ENCODE results near the gene SLCO2A1.
"Not testable (repeated sequence)": the region's sequence is repeated elsewhere in the genome, so short reads cannot be mapped to it uniquely, and the experiment has no call there.

Gene SLCO2A1

GRCh38 chr3:134072881-134073582 is 43.3 kb upstream of the SLCO2A1 start:
- H3K27ac ChIP-seq (ENCODE audit: low read length), result no peak overlapping the region
- no peaks in the 10 kb centered on the region for H3K4me1 ChIP-seq (ENCODE audit: control insufficient read depth, insufficient read depth, low read length)
- H3K27me3 ChIP-seq (ENCODE audit: control insufficient read depth, insufficient read depth, low read length), result no peaks in the 10 kb centered on the region
- H3K36me3 ChIP-seq (ENCODE audit: control insufficient read depth, insufficient read depth, low read length), result no peaks in the 10 kb centered on the region
- WGBS (ENCODE audit: insufficient coverage, insufficient read length), result no CpG with 5 or more reads among the region's 15 CpGs
- H3K9me3 ChIP-seq (ENCODE audit: control insufficient read depth, insufficient read depth, low read length), result no peaks in the 10 kb centered on the region
- no peak for DNase-seq (ENCODE audit: low read depth, low spot score)
- H3K4me3 ChIP-seq (ENCODE audit: low read length), result no peak overlapping the region

GRCh38 chr3:134070281-134070680 is 40.6 kb upstream of the SLCO2A1 start:
- H3K4me3 ChIP-seq (ENCODE audit: low read length); DNase-seq (ENCODE audit: low read depth, low spot score); H3K36me3 ChIP-seq (ENCODE audit: control insufficient read depth, insufficient read depth, low read length); H3K4me1 ChIP-seq (ENCODE audit: control insufficient read depth, insufficient read depth, low read length); H3K9me3 ChIP-seq (ENCODE audit: control insufficient read depth, insufficient read depth, low read length); H3K27me3 ChIP-seq (ENCODE audit: control insufficient read depth, insufficient read depth, low read length); H3K27ac ChIP-seq (ENCODE audit: low read length): not testable (repeated sequence)
- WGBS (ENCODE audit: insufficient coverage, insufficient read length), result no CpG with 5 or more reads among the region's 25 CpGs

GRCh38 chr3:134068429-134068828 is 38.7 kb upstream of the SLCO2A1 start:
- WGBS (ENCODE audit: insufficient coverage, insufficient read length), result no CpG with 5 or more reads among the region's 7 CpGs
- H3K9me3 ChIP-seq (ENCODE audit: control insufficient read depth, insufficient read depth, low read length), result no peaks in the 10 kb centered on the region
- no peaks in the 10 kb centered on the region for H3K27me3 ChIP-seq (ENCODE audit: control insufficient read depth, insufficient read depth, low read length)
- no peak overlapping the region for H3K27ac ChIP-seq (ENCODE audit: low read length)
- H3K4me1 ChIP-seq (ENCODE audit: control insufficient read depth, insufficient read depth, low read length), result no peaks in the 10 kb centered on the region
- no peak overlapping the region for H3K4me3 ChIP-seq (ENCODE audit: low read length)
- H3K36me3 ChIP-seq (ENCODE audit: control insufficient read depth, insufficient read depth, low read length), result no peaks in the 10 kb centered on the region
- DNase-seq (ENCODE audit: low read depth, low spot score), result no peak

GRCh38 chr3:134067531-134068161 is 37.9 kb upstream of the SLCO2A1 start:
- no peak for DNase-seq (ENCODE audit: low read depth, low spot score)
- Histone ChIP-seq H3K27ac (ENCODE audit: low read length) (no peak overlapping the region), H3K36me3 (ENCODE audit: control insufficient read depth, insufficient read depth, low read length) (no peaks in the 10 kb centered on the region), H3K4me3 (ENCODE audit: low read length) (no peak overlapping the region), H3K27me3 (ENCODE audit: control insufficient read depth, insufficient read depth, low read length) (no peaks in the 10 kb centered on the region), H3K9me3 (ENCODE audit: control insufficient read depth, insufficient read depth, low read length) (no peaks in the 10 kb centered on the region), H3K4me1 (ENCODE audit: control insufficient read depth, insufficient read depth, low read length) (no peaks in the 10 kb centered on the region)
- no CpG with 5 or more reads among the region's 14 CpGs for WGBS (ENCODE audit: insufficient coverage, insufficient read length)

GRCh38 chr3:134066651-134067530 is 37.2 kb upstream of the SLCO2A1 start:
- Histone ChIP-seq H3K9me3 (ENCODE audit: control insufficient read depth, insufficient read depth, low read length) (no peaks in the 10 kb centered on the region), H3K4me1 (ENCODE audit: control insufficient read depth, insufficient read depth, low read length) (no peaks in the 10 kb centered on the region), H3K4me3 (ENCODE audit: low read length) (no peak overlapping the region), H3K27me3 (ENCODE audit: control insufficient read depth, insufficient read depth, low read length) (no peaks in the 10 kb centered on the region), H3K36me3 (ENCODE audit: control insufficient read depth, insufficient read depth, low read length) (no peaks in the 10 kb centered on the region), H3K27ac (ENCODE audit: low read length) (no peak overlapping the region)
- DNase-seq (ENCODE audit: low read depth, low spot score), result no peak
- no CpG with 5 or more reads among the region's 8 CpGs for WGBS (ENCODE audit: insufficient coverage, insufficient read length)

- Histone ChIP-seq H3K27me3 (ENCODE audit: control insufficient read depth, insufficient read depth, low read length) (no peaks in the 10 kb centered on the region), H3K4me1 (ENCODE audit: control insufficient read depth, insufficient read depth, low read length) (no peaks in the 10 kb centered on the region), H3K4me3 (ENCODE audit: low read length) (no peak overlapping the region), H3K36me3 (ENCODE audit: control insufficient read depth, insufficient read depth, low read length) (no peaks in the 10 kb centered on the region), H3K9me3 (ENCODE audit: control insufficient read depth, insufficient read depth, low read length) (no peaks in the 10 kb centered on the region), H3K27ac (ENCODE audit: low read length) (no peak overlapping the region)
- WGBS (ENCODE audit: insufficient coverage, insufficient read length), result no CpG with 5 or more reads among the region's 7 CpGs
- DNase-seq (ENCODE audit: low read depth, low spot score), result no peak
These were observed 36.4 kb upstream of the SLCO2A1 start for GRCh38 chr3:134066158-134066541.

GRCh38 chr3:134065252-134066157 is 35.8 kb upstream of the SLCO2A1 start:
- Histone ChIP-seq H3K4me3 (ENCODE audit: low read length) (no peak overlapping the region), H3K27me3 (ENCODE audit: control insufficient read depth, insufficient read depth, low read length) (no peaks in the 10 kb centered on the region), H3K36me3 (ENCODE audit: control insufficient read depth, insufficient read depth, low read length) (no peaks in the 10 kb centered on the region), H3K4me1 (ENCODE audit: control insufficient read depth, insufficient read depth, low read length) (no peaks in the 10 kb centered on the region), H3K27ac (ENCODE audit: low read length) (no peak overlapping the region), H3K9me3 (ENCODE audit: control insufficient read depth, insufficient read depth, low read length) (no peaks in the 10 kb centered on the region)
- WGBS (ENCODE audit: insufficient coverage, insufficient read length), result no CpG with 5 or more reads among the region's 9 CpGs
- no peak for DNase-seq (ENCODE audit: low read depth, low spot score)

GRCh38 chr3:134064081-134064480 is 34.4 kb upstream of the SLCO2A1 start:
- Histone ChIP-seq H3K9me3 (ENCODE audit: control insufficient read depth, insufficient read depth, low read length) (no peaks in the 10 kb centered on the region), H3K27ac (ENCODE audit: low read length) (no peak overlapping the region), H3K4me3 (ENCODE audit: low read length) (no peak overlapping the region), H3K4me1 (ENCODE audit: control insufficient read depth, insufficient read depth, low read length) (no peaks in the 10 kb centered on the region), H3K27me3 (ENCODE audit: control insufficient read depth, insufficient read depth, low read length) (no peaks in the 10 kb centered on the region), H3K36me3 (ENCODE audit: control insufficient read depth, insufficient read depth, low read length) (no peaks in the 10 kb centered on the region)
- no CpG with 5 or more reads among the region's 2 CpGs for WGBS (ENCODE audit: insufficient coverage, insufficient read length)
- no peak for DNase-seq (ENCODE audit: low read depth, low spot score)

- Histone ChIP-seq H3K4me1 (ENCODE audit: control insufficient read depth, insufficient read depth, low read length) (no peaks in the 10 kb centered on the region), H3K36me3 (ENCODE audit: control insufficient read depth, insufficient read depth, low read length) (no peaks in the 10 kb centered on the region), H3K27me3 (ENCODE audit: control insufficient read depth, insufficient read depth, low read length) (no peaks in the 10 kb centered on the region), H3K27ac (ENCODE audit: low read length) (no peak overlapping the region), H3K4me3 (ENCODE audit: low read length) (no peak overlapping the region), H3K9me3 (ENCODE audit: control insufficient read depth, insufficient read depth, low read length) (no peaks in the 10 kb centered on the region)
- WGBS (ENCODE audit: insufficient coverage, insufficient read length), result no CpG with 5 or more reads among the region's 7 CpGs
- no peak for DNase-seq (ENCODE audit: low read depth, low spot score)
These were observed 31.7 kb upstream of the SLCO2A1 start for GRCh38 chr3:134061401-134061800.

All from iPS DF 6.9 (cell line).